GM20431 (cell line): ENCODE results near the gene LIPN.
"Not testable (repeated sequence)": the region's sequence is repeated elsewhere in the genome, so short reads cannot be mapped to it uniquely, and the experiment has no call there.

ENCODE experiments used
- in situ Hi-C: fragments of 300-500 bp; cut with MseI, MboI; formaldehyde crosslinking; loops from one replicate; pipeline ENCODE4 v1.15.0; 2020; ENCODE audit warnings: low sequenced_read_pairs; ENCODE audit not compliant: unreplicated experiment

The LIPN gene, protein sequence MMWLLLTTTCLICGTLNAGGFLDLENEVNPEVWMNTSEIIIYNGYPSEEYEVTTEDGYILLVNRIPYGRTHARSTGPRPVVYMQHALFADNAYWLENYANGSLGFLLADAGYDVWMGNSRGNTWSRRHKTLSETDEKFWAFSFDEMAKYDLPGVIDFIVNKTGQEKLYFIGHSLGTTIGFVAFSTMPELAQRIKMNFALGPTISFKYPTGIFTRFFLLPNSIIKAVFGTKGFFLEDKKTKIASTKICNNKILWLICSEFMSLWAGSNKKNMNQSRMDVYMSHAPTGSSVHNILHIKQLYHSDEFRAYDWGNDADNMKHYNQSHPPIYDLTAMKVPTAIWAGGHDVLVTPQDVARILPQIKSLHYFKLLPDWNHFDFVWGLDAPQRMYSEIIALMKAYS

DNA sequence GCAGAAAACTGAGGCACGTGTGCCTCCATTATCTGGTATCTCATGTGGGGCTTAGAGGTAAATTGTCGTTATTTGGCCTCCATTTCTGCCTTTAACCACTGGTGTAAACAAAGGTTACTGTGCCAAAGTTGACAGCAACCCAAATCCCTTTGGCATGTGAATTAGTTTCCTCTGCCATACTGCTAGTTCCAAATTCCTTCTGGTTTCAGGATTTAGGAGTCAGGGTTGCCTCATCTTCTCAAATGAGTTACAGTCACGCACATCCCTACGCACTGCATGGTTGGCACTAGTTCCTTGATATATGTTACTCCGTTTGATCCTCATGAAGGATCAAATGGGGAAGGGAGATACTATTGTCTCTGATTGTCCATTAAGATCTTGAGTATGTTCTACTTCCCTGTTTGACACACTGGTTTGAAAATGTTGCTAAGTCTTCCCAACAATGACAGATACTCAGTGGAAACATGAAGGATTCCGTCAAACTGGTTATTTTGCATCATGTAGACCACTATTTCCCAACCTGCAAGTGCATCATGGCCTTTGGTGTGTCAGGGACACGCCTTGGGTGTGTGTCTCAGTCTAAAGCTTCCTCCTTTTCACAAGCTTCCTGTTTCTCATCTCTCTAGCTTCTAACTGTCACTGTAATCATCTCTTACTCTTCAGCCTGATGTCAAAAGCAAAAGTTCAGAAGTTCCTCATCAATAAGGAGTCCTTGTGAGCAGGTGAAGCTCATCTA lies at the start of gene LIPN:
TSS of gene LIPN (plus strand) at position 655 of the 736 bp plus-strand sequence. CDS start 1,386 bp downstream, outside the sequence.
- in situ Hi-C loops: no loop called here

DNA sequence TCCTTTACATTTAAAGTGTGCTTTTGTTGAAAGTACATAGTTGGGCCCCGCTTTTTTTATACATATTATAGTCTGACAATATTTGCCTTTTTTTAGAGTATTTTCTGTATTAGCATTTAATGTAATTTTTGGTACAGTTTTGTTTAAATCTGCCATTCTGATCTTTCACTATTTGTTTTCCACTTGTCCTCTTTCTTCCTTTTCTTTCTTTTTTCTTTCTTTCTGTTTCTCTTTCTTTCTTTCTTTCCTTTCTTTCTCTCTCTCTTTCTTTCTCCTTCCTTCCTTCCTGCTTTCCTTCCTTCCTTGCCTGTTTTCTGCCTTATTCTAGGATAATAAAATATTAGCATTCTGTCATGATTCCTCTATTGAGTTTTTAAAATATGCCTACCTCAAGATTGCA lies 44.3 kb upstream of the LIPN start:
- in situ Hi-C loops: no loop called here

DNA sequence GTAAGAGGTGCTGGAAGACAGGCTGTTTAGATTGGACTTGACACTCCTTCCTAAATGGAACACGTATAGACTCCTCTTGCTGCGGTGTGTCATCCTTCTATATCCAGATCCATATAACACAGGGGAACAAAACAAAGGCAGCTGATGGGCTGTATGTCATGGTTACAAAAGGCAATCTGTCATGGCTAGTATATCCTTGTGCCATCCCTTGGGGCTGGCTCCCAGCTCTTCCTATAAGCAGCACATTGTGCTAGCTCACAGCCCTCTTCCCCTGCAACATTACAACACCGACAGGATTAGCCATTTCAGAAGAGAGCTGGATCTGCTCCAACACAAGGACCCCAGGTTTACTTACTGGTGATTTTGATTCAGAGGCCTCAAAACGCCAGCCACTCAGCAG lies 38.4 kb upstream of the LIPN start:
- in situ Hi-C loops: no loop called here

DNA sequence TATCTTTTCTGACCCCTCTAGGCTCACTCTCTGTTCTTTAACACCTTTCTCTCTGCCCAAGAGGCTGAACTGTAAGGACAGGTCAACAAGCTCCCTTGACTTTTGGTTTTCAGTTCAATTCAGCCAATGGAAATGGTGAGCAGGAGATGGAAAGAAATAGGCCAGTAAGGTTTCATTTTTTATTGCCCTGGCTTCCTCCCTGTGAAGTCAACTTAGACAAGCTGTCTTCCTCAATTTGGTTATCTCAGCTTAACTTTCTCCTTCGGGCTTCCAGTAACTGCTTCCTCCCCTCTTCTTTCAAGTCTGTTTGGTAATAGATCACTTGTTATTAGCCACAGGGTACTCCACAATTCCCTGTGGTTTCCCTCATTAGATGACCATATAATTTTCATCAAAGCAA lies 34.0 kb upstream of the LIPN start:
- in situ Hi-C loops: no loop called here

DNA sequence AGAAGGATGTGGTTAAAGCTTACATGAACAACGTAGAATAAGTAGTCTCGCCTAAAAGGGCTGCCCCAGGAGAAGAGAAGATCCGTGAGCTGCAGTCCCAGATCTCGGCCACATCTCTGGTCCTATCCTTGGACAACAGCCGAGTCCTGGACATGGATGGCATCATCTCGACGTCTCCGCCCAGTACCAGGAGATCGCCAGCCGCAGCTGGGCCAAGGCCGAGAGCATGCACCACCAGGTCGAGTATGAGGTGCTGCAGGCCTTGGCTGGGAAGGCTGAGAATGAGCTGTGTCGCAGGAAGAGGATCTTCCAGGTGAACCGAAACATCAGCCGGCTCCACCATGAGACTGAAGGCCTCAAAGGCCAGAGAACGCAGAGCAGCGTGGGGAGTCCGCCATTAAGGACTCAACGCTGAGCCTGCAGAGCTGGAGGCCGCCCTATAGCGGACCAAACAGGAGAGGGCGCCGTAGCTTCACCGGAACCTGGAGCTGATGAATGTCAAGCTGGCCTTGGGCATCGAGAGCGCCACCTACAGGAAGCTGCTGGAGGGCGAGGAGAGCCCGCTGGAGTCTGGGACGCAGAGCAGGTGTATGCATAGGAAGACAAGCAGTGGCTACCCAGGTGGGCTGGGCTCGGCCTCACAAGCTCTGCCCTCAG lies 31.6 kb upstream of the LIPN start:
- in situ Hi-C loops: no loop called here

DNA sequence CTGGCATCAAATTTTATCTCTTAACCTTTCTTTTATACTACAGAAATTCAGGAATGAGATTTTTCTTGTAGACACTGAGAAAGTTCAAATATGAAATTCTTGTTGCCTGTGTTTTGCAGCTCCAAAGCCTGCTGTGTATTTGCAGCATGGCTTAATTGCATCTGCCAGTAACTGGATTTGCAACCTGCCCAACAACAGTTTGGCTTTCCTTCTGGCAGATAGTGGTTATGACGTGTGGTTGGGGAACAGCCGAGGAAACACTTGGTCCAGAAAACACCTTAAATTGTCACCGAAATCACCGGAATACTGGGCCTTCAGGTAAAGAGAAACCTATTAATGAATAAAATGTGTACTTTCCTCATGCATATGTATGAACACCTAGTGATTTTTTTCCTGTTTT lies 29.0 kb upstream of the LIPN start:
- in situ Hi-C loops: no loop called here

DNA sequence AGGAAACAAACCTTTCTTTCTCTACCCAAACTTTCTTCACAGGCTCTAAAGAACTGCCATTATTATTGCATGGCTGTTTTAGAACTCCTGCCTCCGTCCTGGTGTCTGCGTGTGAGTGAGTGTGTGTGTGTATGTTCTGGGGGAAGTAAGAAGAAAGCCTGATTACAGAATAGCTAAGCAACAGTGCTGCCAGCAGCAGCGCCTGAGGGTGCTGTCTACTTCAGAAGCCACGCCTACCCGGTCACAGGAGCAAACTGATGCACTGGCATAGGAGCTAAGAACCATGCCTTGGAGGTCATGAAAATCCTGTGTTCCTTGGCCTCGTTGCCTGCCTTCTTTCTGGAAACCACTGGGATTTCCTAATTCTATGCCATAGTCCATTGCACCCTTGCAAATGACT lies 28.5 kb upstream of the LIPN start:
- in situ Hi-C loops: no loop called here

DNA sequence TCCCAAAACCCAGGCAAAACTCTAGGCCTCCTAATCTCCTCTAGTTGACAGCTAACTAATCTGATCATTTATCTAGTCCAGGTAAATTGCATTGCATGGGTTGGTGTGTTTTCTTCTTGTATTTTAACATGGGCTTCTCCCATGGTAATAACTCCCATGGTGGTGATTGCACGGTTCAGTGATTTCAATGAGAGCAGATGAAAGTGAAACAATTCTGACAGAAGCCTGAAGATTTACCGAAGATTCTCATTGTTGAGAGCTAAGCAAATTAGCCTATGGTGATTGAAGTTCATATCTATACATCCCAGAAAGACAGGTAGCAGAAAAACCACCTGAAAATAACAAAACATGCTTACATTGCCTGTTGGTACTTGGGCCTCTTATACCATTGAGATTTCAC lies 26.6 kb upstream of the LIPN start:
- in situ Hi-C loops: no loop called here

DNA sequence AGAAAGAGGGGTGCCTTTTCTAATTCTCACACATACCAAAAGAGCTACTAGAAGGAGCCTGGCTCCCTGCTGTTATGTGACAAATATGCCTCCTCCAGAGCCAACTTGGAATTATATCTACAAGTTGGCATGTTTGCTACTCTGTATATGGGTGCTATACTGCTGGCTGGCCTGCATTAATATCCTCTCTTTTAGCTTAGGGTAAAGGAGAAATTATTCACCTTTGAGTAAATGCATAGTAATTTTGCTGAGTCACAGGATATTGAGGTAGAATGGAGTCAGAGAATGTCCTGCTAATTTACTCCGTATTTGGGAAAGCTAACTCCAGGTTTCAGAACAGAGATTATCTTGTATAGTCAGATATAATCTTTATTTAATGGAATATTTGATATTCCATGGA lies 24.2 kb upstream of the LIPN start:
- in situ Hi-C loops: no loop called here

DNA sequence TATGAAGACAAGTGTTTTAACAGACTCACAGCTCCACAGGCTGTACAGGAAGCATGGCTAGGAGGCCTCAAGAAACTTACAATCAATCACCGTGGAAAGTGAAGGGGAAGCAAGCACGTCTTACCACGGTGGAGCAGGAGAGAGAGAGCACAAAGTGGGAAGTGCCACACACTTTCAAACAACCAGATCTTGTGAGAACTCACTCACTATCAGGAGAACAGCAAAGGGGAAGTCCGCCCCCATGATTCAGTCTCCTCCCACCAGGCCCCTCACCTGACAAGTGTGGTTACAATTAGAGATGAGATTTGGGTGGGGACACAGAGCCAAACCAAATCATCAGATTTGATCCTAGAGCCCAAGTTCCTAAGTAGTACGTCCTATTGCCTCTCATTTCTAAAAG lies 17.9 kb upstream of the LIPN start:
- in situ Hi-C loops: not testable (repeated sequence)

DNA sequence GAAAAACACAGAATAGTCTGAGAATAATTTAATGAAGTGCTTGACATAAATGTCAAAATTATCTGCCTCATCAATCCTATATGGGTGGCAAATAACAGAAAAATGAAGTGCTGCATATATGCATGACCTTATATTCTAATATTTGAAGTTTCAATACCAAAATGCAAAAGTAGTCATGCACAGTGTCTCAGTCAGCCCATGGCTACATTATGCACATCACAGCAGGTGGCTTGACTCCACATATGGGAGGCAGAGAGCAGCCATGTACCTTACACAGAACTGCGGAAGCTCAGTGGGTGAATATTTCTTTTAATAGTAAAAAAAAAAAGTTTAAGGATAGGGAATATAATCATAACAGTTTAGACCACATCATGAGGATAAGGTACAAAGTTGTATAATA lies 17.4 kb upstream of the LIPN start:
- in situ Hi-C loops: no loop called here

DNA sequence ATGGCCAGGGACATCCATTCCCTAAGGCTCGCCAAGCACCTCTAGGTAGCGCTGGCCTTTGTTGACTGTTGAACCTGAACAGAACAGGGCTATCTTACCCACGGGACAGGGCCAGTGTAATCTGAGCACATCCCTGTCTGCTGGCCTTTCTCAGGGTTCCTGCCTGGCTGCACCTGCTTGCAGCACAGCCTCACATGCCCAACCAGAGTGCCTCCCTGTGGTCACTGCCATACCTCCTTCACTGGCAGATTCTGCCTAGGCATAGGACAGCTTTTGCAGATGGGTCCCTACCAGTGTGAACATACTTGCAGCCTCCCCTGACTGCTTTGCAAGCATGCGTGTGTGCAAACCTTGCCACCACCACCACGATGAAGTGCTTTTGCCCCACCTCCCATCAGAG lies 15.8 kb upstream of the LIPN start:
- in situ Hi-C loops: no loop called here

DNA sequence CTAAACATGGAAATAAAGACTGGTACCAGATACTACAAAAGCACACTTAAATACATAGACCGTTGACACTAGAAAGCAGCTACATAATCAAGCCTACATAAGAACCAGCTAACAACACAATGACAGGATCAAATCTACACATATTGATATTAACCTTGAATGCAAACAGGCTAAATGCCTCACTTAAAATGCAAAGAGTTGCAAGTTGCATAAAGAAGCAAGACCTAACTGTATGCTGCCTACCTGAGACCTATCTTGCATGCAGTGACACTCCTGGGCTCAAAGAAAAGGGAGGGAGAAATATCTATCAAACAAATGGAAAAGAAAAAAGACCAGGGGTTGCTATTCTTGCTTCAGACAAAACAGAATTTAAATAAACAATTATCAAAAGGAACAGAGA lies 14.2 kb upstream of the LIPN start:
- in situ Hi-C loops: no loop called here

DNA sequence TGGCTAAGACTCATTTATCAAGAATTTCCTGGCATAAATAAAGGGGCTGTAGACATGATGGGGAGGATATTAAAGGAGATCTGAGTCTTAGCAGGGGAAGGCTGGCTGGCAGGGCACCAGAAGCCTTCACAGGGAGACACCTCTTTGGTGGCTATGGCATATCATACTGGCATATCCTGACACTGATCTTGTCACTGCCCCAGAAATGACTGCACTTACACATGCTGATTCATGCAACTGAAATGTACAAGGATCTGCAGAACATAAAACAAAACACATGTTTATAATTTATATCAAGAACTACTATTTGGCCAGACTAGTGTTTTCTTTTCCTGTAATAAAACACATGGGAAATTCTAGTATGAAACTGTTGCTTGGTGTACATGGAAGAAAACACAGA lies 5.5 kb upstream of the LIPN start:
- in situ Hi-C loops: no loop called here

DNA sequence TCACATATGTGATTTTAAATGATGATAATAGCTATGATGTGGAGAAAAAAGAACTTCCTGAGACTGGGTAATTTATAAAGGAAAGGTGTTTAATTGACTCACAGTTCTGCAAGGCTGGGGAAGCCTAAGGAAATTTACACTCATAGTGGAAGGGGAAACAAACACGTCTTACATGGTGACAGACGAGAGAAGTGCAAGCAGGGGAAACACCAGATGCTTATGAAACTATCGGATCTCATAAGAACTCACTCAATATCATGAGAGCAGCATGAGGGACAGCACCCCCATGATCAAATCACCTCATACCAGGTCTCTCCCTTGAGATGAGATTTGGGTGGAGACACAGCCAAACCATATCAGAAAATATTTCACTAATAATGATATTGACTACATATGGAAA lies 4.1 kb upstream of the LIPN start:
- in situ Hi-C loops: no loop called here

DNA sequence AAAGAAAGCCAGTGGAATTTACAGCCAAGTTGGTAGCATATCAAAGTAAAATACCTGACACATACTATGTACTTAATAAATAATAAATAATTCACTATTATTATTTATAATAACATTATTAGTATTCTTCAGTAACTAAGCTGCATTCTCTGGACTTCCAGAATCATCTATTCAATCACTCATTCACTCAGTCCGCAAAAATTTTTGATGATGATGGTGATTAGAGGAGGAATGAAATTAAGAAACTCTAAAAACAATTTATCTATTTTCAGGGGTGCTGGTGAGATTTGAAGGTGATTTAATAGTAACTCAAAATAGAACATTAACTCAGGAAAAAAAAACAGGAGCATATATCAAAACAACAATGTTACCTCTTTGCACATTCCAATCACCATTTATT lies 3.2 kb upstream of the LIPN start:
- in situ Hi-C loops: no loop called here

DNA sequence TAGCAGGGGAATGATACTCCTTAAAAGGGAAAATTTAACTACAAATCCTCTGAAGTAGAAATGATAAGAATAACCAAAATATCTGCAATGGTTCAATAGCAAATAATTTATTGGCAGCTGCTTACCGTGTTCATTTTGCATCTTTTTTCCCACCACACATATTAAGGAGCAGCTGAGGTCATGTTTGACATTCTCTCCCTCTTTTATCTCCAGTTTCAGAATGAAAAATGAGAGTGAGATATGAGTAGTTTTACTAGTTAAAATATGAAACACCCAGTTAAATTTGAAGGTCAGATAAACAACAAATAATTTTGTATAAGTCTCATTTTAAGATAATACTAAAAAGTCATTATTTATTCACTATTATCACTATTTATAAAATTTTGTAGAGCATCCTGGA lies 3.1 kb downstream of the LIPN start:
- in situ Hi-C loops: no loop called here

DNA sequence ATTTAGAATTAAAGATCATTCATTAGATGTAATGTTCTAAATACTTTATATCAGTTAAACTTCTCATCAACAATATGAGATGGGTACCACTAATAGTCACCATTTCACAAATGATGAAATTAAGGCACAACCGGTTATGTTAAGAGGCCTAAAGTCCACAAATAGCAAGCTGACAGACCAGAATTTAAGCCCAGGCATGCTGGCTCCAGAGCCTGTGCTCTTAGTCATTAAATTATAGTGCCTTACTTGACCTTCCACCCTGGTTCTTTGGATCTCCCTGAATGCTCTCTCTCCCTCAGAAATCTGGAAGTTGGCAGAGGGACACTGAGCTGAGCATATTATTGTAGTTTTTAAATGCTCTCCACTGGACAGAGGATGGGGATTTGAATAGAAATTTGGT lies 3.6 kb downstream of the LIPN start:
- in situ Hi-C loops: no loop called here

DNA sequence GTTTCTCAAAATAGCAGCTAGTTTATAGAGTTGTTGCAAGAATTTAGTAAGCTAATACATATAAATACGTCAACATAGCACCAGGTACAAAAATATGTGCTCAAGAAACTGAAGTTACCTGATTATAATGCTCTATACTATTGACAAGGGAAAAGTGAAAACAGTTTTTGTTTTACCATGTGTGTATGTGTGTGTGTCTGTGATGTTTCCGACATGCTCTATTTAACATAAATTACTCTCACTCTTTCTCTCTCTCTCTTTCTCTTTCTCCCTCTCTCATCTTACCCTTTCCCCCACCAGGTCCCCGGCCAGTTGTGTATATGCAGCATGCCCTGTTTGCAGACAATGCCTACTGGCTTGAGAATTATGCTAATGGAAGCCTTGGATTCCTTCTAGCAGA lies 4.3 kb downstream of the LIPN start:
- in situ Hi-C loops: no loop called here

DNA sequence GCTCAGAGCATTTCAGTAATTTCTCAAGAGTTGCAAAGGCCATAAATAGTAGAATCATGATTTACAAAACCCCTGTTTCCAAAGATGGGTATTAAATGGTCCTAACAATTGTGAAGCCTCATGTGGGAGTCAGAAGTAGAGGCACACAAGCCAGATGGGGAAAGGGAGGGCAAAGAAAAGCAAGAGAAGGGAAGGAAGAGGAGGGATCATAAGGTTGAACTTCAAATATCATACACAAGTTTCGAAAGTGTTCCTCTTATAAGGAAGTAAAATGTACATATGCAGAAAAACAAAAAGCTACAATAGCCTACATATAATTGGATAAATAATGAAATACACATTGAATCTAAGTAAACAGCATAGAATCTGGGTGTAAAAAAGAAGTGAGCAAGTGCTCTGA lies 6.0 kb downstream of the LIPN start:
- in situ Hi-C loops: no loop called here

DNA sequence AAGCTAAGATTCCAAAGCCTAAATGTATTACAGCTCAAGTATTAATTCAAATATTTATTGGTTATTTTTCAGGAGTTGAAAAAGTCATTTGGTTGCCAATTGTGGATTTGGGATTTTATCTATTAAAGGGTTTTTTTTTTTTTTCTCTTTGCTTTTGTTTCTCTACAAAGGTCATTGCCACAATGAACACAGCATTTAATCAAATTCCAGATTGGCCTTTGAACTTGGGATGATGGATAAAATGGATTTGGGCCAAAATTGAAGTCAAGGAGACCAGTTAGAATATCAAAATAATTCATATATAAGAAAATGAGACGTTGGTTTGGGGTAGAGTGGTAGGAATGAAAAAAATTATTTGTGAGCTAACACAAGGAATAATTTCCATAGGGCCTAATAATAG lies 9.6 kb downstream of the LIPN start:
- in situ Hi-C loops: no loop called here
